Measurements from ENCODE around the gene ZNF80.

The ZNF80 gene

DNA sequence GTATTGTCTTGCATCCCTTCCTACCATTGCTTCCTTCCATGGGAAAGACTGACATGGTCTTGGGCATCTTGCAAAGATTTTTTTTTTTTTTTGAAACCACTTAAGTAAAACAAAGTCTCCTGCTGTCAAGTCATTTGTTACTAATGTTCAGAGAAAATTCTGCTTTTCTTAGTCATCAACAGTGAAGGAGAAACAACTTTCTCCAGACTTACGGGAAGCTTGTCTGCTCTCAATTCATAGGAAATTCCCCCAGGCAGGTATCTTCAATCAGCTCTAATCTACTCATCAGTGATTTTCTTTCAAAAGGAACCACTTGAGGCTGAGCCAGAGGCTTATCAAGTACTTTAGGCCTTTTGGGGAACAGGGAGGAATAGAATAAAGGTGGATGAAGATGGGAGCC is 42.6 kb downstream of the ZNF80 start:
- Histone ChIP-seq H3K4me1 (ENCODE audit: insufficient read depth, low read length) (no peaks in the 10 kb centered on the region), H3K36me3 (ENCODE audit: insufficient read depth, low read depth, low read length) (no peaks in the 10 kb centered on the region), H3K9ac (ENCODE audit: low read depth, low read length) (no peak overlapping the region), H3K4me3 (ENCODE audit: low read length) (no peak overlapping the region), H3K27me3 (ENCODE audit: insufficient read depth, low read length) (no peaks in the 10 kb centered on the region), H3K27ac (ENCODE audit: low read length) (no peak overlapping the region), H3K9me3 (ENCODE audit: insufficient read depth, low read depth, low read length) (no peaks in the 10 kb centered on the region)

DNA sequence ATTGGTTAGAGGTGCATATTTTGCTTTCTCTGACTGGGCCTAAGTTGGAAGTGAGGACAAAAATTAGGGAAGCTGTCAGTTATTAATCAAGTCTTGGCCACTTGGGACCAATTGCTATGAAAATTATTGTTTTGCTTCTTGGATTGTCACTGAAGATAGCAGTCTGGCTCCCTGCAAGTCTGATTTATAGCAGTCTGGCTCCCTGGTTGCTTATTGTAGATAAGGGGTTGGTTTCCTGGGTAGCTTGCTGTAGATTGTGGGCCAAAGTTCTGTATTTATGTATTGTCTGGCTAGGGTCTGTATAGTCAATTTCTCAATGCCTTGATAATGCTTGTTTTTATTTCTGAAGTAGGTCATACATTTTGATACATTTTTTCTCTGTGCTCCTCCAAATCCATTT is 45.2 kb downstream of the ZNF80 start:
- Histone ChIP-seq H3K9me3 (ENCODE audit: insufficient read depth, low read depth, low read length) (no peaks in the 10 kb centered on the region), H3K4me3 (ENCODE audit: low read length) (no peak overlapping the region), H3K9ac (ENCODE audit: low read depth, low read length) (no peak overlapping the region), H3K4me1 (ENCODE audit: insufficient read depth, low read length) (no peaks in the 10 kb centered on the region), H3K27me3 (ENCODE audit: insufficient read depth, low read length) (no peaks in the 10 kb centered on the region), H3K36me3 (ENCODE audit: insufficient read depth, low read depth, low read length) (no peaks in the 10 kb centered on the region), H3K27ac (ENCODE audit: low read length) (no peak overlapping the region)

DNA sequence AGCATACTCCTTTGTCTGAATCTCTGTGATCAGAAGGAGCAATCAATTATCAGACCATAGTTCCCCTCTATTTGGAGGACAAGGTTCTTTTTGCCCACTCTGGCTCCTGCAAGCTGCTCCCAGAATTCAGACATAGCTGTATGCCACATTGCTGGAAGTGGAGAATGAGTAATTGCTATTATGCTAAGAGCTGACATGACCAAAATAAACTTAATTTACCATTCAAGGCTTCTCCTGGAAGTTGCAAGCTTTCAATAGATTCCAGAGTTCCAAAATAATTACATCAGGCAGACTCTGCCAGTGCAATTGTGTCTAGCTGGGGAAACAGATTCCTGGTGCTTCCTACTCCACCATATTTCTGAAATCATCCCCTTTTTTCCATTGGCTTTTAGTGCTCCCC is 50.9 kb downstream of the ZNF80 start:
- no peak overlapping the region for H3K9ac ChIP-seq (ENCODE audit: low read depth, low read length)
- H3K36me3 ChIP-seq (ENCODE audit: insufficient read depth, low read depth, low read length), result no peaks in the 10 kb centered on the region
- no peaks in the 10 kb centered on the region for H3K4me1 ChIP-seq (ENCODE audit: insufficient read depth, low read length)
- peaks cover 12% of the 10 kb centered on the region; the same call in 1 of the 2 replicates for H3K9me3 ChIP-seq (ENCODE audit: insufficient read depth, low read depth, low read length)
- H3K27ac ChIP-seq (ENCODE audit: low read length), result no peak overlapping the region
- H3K4me3 ChIP-seq (ENCODE audit: low read length), result no peak overlapping the region
- no peaks in the 10 kb centered on the region for H3K27me3 ChIP-seq (ENCODE audit: insufficient read depth, low read length)
